RWPE1 (cell line): ENCODE results near the gene SBNO2.

Experiments used
- CTCF ChIA-PET: fragments of 350-600 bp; sonication (Branson Sonifier 250); formaldehyde crosslinking; extraction: SDS; loops from one replicate; lab custom pipeline; 2021; lab: Yijun Ruan, JAX
- POLR2A ChIA-PET: fragments of 400-600 bp; formaldehyde crosslinking; extraction: SDS; loops from one replicate; lab custom pipeline; 2020; ENCODE audit warnings: antibody characterized with exemption; ENCODE audit not compliant: low non-redundant PET; lab: Yijun Ruan, JAX
- DNase-seq: peaks from one replicate; pipeline ENCODE4 v3.0.0; 2012; ENCODE audit warnings: low spot score
- H3K27ac ChIP-seq: fragments of 450-650 bp; 2 replicates; pipeline ENCODE4 v1.5.1; 2017
- TF ChIP-seq, protein P1 (sequence below): fragments of 450-650 bp; conservative IDR thresholded peaks from 2 replicates; pipeline ENCODE4 v1.5.1; 2017; ENCODE audit warnings: low read depth, mild to moderate bottlenecking

Gene SBNO2

DNA sequence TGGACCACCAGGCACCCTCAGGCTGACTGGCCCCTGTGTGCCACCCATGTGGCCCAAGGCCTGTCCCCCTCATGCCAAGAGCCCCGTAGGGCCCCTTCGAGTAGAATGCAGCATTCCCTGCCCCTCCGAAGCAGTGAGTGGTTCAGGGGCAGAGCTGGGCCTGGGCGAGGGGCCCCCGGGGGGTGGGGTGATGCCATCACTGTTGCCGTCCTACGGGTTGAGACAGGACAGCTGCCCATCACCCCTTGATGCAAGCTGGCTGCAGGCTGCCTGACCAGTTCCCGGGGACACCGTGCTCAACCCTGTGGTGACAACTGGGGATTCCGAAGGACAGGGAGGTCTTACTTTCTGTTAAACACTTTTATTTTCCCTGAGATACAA lies 4.7 kb downstream of the SBNO2 start:
- TF ChIP-seq, protein P1, sequence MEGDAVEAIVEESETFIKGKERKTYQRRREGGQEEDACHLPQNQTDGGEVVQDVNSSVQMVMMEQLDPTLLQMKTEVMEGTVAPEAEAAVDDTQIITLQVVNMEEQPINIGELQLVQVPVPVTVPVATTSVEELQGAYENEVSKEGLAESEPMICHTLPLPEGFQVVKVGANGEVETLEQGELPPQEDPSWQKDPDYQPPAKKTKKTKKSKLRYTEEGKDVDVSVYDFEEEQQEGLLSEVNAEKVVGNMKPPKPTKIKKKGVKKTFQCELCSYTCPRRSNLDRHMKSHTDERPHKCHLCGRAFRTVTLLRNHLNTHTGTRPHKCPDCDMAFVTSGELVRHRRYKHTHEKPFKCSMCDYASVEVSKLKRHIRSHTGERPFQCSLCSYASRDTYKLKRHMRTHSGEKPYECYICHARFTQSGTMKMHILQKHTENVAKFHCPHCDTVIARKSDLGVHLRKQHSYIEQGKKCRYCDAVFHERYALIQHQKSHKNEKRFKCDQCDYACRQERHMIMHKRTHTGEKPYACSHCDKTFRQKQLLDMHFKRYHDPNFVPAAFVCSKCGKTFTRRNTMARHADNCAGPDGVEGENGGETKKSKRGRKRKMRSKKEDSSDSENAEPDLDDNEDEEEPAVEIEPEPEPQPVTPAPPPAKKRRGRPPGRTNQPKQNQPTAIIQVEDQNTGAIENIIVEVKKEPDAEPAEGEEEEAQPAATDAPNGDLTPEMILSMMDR: no peak
- DNase-seq: no peak
- H3K27ac ChIP-seq: peak overlapping the region; percentile 100
- POLR2A ChIA-PET: no interaction called here
- CTCF ChIA-PET: interaction anchor here (0.6 kb wide), 1 partner anchor 49 kb away, joined by 3 read pairs; no protein-coding TSS in a partner anchor

DNA sequence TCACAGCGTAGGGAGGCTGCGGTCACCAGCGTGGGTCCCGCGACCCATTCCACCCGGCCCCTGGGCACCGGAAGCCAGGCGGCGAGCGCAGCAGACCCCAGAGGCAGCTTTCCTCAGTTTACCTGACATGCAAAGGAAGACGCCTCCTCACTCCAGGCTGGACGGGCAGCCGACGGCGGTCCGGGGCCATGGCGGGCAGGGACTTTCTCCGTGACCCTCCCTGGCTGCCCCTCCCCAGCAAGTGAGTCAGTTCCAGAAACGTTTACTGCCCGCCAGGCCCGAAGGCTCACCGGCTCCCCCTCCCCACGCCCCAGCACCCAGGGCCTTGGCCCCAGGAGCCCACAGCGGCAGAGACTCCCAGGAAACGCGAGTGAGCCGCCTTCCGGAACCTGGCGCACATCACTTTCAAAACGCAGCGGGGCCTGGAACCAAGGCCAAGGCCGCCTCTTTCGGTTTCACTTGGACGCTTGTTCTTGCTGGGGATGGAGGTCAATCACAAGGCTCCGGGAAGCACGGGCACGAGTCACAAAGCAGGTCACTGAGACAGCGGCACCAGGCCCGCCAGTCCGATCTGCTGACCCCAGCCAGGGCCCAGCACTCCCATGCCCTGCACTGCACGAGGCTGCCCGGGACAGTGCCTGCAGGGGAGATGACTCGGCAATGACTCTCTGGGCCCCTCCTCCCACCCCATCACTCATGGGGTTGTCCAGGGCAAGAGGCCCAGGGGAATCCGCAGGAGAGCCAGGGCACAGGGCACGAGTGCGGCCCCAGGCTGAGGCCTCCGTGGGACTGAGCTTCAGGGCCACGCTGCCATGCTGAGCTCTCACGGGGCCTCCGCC lies 5.3 kb downstream of the SBNO2 start:
- ChIA-PET POLR2A (no interaction called here), CTCF (interaction anchor here (0.6 to 0.9 kb wide), 5 partner anchors 16 to 297 kb away, joined by 3 to 5 read pairs (median 3); no protein-coding TSS in a partner anchor)
- TF ChIP-seq, protein P1: no peak
- H3K27ac ChIP-seq: peak overlapping the region; percentile 100
- DNase-seq: peak; percentile 86

DNA sequence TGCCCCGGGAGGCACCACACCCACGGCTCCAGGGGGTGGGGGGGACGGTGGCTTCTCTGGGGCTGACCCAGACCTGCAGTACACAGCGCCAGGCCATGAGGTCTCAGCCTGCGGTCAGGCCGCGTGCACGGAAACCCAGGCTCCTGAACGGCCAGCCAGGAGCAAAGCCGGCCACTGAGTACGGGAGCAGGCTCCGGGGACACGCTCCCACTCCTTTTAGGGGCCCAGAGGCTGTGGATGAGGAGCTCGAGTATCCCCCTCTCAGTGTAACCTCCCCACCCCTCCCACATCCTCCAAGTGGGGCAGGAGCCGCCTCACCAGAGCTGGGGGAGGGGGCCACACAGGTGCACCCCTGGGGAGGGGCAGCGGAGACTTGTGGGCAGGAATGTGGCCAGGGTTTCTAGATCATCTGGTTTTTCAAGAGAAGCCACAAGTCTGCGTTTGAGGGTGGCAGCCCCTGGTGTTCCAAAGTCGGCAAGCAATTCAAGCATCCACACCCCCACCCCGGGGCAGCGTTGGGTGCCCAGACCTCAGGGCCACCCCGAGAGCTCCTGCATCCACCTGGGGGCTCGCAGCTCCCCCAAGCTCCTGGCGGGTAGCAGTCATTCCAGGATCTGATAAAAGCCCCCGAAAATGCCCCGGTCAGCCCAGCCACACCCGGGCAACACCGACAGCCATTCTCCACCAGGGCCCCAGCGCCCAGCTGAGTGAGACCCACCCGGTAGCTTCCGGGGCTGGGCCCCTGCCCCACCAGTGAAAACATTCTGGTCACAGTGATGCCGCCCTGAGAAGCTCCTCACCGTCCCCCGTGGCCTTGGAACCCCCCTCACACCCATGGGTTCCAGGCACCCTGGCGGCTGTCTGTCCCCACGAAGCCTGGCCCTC lies 6.1 kb downstream of the SBNO2 start:
- ChIA-PET CTCF (interaction anchor here (0.6 to 2.0 kb wide), 8 partner anchors 10 to 298 kb away, joined by 3 to 5 read pairs (median 4); no protein-coding TSS in a partner anchor), POLR2A (no interaction called here)
- no peak for DNase-seq
- peak overlapping the region; percentile 100 for H3K27ac ChIP-seq
- TF ChIP-seq, protein P1: no peak

DNA sequence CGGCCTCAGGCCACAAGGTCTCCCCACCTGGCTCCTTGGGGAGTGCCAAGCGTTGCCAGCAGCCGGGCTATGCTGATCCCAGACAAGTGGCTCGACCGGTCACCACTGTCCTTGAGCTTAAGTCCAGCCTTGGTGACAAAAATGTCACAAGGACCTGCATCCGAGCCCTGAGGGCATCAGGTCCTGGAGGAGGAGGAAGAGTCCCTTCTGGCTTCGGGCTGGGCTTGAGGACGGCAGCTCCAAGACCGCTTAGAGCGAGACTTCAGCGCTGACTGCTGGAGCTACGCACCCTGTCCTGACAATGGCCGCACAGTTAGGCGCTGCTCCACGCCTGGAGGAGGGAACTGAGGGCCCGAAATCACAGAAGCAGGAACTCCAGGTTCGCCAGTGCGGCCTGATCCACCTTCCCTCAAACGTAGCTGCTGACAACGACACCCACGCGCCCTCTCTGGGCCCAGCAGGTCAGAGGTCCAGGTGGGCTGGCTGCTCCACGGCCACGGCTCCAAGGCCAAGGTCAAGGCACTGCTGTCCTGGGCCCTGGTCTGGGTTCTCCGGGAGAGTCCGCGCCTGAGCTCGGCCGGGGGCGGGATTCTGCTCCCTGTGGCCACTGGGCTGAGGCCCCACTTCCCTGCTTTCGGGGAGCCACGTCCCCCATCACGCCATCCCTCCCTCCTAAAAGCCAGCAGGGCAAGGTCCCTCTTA lies 7.0 kb downstream of the SBNO2 start:
- CTCF ChIA-PET: interaction anchor here (0.7 to 2.0 kb wide), 2 partner anchors 9 to 54 kb away, joined by 4 to 5 read pairs; no protein-coding TSS in a partner anchor
- POLR2A ChIA-PET: no interaction called here
- TF ChIP-seq, protein P1: no peak
- peak overlapping the region; percentile 100 for H3K27ac ChIP-seq
- no peak for DNase-seq

DNA sequence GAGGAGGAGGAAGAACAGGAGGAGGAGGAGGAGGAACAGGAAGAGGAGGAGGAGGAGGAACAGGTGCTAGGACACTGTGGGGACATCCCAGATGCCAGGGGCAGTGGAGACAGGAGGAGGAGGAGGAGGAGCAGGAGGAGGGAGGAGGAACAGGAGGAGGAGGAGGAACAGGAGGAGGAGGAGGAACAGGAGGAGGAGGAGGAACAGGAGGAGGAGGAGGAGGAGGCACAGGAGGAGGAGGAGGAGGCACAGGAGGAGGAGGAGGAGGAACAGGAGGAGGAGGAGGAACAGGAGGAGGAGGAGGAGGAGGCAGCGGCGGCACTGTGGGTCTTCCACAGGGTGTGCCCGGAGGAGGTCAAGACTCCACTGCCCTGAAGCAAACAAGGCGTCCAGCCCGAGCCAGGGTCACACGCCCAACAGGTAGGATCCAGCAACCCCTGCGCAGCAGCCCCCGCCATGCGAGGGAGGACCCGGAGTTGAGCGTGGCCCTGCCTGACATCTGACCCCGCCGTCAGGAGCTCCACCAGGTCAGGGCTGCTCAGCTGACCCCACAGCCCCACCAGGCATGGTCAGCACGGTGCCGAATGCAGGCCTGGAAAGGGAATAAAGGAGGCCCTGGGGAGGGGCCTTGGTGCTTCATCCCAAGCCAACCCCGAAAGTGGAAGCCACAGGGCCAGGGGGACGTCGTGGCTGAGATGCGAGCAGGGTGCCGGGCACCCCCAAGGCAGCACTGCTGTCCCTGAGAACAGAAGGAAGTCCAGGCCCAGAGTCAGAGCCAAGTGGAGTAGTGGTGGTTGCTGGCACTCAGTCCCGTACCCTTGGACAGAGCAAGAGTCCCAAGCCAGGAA lies 9.2 kb downstream of the SBNO2 start:
- DNase-seq: no peak
- ChIA-PET POLR2A (no interaction called here), CTCF (no interaction called here)
- TF ChIP-seq, protein P1: no peak
- H3K27ac ChIP-seq: peak overlapping the region; percentile 58
